HCT116 (cell line): Measurements from ENCODE around the gene BMP8B. TPM values are rescaled to one million over a fixed set of nuclear protein-coding genes. Genes with fewer than 3 reads are reported as not detected.

Experiments
- ATAC-seq: fragments of 200-7000 bp; cut with Tn5 transposase; 2 replicates; pipeline ENCODE4 v1.9.1; 2020; ENCODE audit warnings: mild to moderate bottlenecking, moderate library complexity
- BruUV-seq: library from RNA; stranded (reverse); fragments of 400-500 nt; replicated peaks from 2 replicates; lab custom pipeline; 2021; lab: Mats Ljungman, UMichigan
- CTCF ChIA-PET: fragments of 300-600 bp; sonication (Branson Sonifier 250); formaldehyde crosslinking; loops from one replicate; lab custom pipeline; 2021; ENCODE audit warnings: antibody characterized with exemption; lab: Charles Lee
- POLR2A ChIA-PET: fragments of 300-600, 350-600 bp; sonication (Branson Sonifier 250); formaldehyde crosslinking; loops from one replicate; lab custom pipeline; 2021; ENCODE audit warnings: antibody characterized with exemption; lab: Charles Lee
- RAD21 ChIA-PET, 2 experiments: fragments of 300-600 bp; sonication (Branson Sonifier 250); formaldehyde crosslinking; loops; one replicate each; lab custom pipeline; 2023; ENCODE audit warnings: low total read pairs in 2 of 2; ENCODE audit not compliant: uncharacterized antibody in 2 of 2, unreplicated experiment in 2 of 2, low non-redundant PET in 1 of 2; lab: Charles Lee
- DNase-seq: peaks from one replicate; pipeline ENCODE4 v3.0.0-alpha.2; 2010; ENCODE audit warnings: low read depth, low spot score
- H2AFZ ChIP-seq: fragments of 200-600 bp; shearing (Covaris generic), sonication (generic); 2 replicates; pipeline ENCODE4 v1.6.1; 2017; ENCODE audit warnings: low read depth, mixed run types, mixed read lengths, antibody characterized with exemption, low read length; ENCODE audit not compliant: poor library complexity, severe bottlenecking
- H3K27ac ChIP-seq: 2 replicates; pipeline ENCODE4 v1.5.1; 2012; ENCODE audit warnings: low read depth, low read length
- H3K27me3 ChIP-seq: fragments of 200-600 bp; sonication (generic); 2 replicates; pipeline ENCODE4 v1.6.1; 2016; ENCODE audit warnings: mixed run types, low read length, mixed read lengths; ENCODE audit not compliant: insufficient read depth
- H3K36me3 ChIP-seq, 2 experiments: fragments of 200-500 bp in 1 of 2; fragments of 200-600 bp in 1 of 2; sonication (Bioruptor generic) in 1 of 2; sonication (generic) in 1 of 2; 2 replicates each; pipeline versions ENCODE4 v1.5.1 to v1.6.1; 2014 to 2016; ENCODE audit warnings: low read length in 2 of 2, inconsistent platforms in 1 of 2, mixed read lengths in 1 of 2, mixed run types in 1 of 2; ENCODE audit not compliant: insufficient read depth in 2 of 2, control insufficient read depth in 1 of 2
- H3K4me1 ChIP-seq, 2 experiments: fragments of 200-600 bp in 1 of 2; sonication (generic) in 1 of 2; 2 replicates each; pipeline versions ENCODE4 v1.5.1 to v1.6.1; 2012 to 2017; ENCODE audit warnings: low read length in 2 of 2, inconsistent platforms in 1 of 2, mild to moderate bottlenecking in 1 of 2, mixed read lengths in 1 of 2, mixed run types in 1 of 2, moderate library complexity in 1 of 2; ENCODE audit not compliant: insufficient read depth in 2 of 2, control insufficient read depth in 1 of 2
- H3K4me2 ChIP-seq: fragments of 200-600 bp; sonication (generic); 2 replicates; pipeline ENCODE4 v1.6.1; 2017; ENCODE audit warnings: mixed run types, low read length, mixed read lengths
- H3K4me3 ChIP-seq, 2 experiments: fragments of 200-600 bp in 1 of 2; sonication (generic) in 1 of 2; replicated peaks in 1 of 2; 2 replicates each; pipeline ENCODE4 v1.5.1; 2011 to 2016; ENCODE audit warnings: low read length in 2 of 2, control low read depth in 1 of 2, low read depth in 1 of 2, mild to moderate bottlenecking in 1 of 2, mixed read lengths in 1 of 2, mixed run types in 1 of 2
- H3K79me2 ChIP-seq: fragments of 200-600 bp; sonication (generic); 2 replicates; pipeline ENCODE4 v1.6.1; 2017; ENCODE audit warnings: mild to moderate bottlenecking, mixed run types, low read length, moderate library complexity, mixed read lengths; ENCODE audit not compliant: insufficient read depth
- H3K9ac ChIP-seq: fragments of 200-600 bp; sonication (generic); 2 replicates; pipeline ENCODE4 v1.6.1; 2016; ENCODE audit warnings: low read length, mixed read lengths
- H3K9me2 ChIP-seq: fragments of 200-600 bp; sonication (generic), shearing (Covaris generic); 2 replicates; pipeline ENCODE4 v1.6.1; 2017; ENCODE audit warnings: mixed run types, mild to moderate bottlenecking, moderate library complexity; ENCODE audit not compliant: insufficient read depth
- H3K9me3 ChIP-seq, 2 experiments: fragments of 200-500 bp in 1 of 2; fragments of 200-600 bp in 1 of 2; sonication (Bioruptor generic) in 1 of 2; sonication (generic) in 1 of 2; 2 replicates each; pipeline ENCODE4 v1.6.1; 2014 to 2017; ENCODE audit warnings: low read length in 2 of 2, mixed read lengths in 2 of 2, inconsistent platforms in 1 of 2, low read depth in 1 of 2, mild to moderate bottlenecking in 1 of 2, mixed run types in 1 of 2, moderate library complexity in 1 of 2; ENCODE audit not compliant: control insufficient read depth in 1 of 2, insufficient read depth in 1 of 2
- H4K20me1 ChIP-seq: fragments of 200-600 bp; sonication (generic), shearing (Covaris generic); 2 replicates; pipeline ENCODE4 v1.6.1; 2017; ENCODE audit warnings: mixed run types, mild to moderate bottlenecking, moderate library complexity; ENCODE audit not compliant: insufficient read depth
- CBX3 ChIP-seq: IDR thresholded peaks from 2 replicates; pipeline ENCODE4 v1.6.1; 2012; ENCODE audit warnings: low read depth
- ELF1 ChIP-seq: IDR thresholded peaks from 2 replicates; pipeline ENCODE4 v1.6.1; 2012; ENCODE audit warnings: low read depth, borderline replicate concordance
- EZH2phosphoT487 ChIP-seq: fragments of 200-600 bp; IDR thresholded peaks from 2 replicates; pipeline ENCODE4 v1.6.1; 2018; ENCODE audit warnings: antibody characterized with exemption, borderline replicate concordance
- FOSL1 ChIP-seq: IDR thresholded peaks from 2 replicates; pipeline ENCODE4 v1.6.1; 2012; ENCODE audit warnings: low read depth
- JUND ChIP-seq: IDR thresholded peaks from 2 replicates; pipeline ENCODE4 v1.6.1; 2012
- POLR2A ChIP-seq: IDR thresholded peaks from 2 replicates; pipeline ENCODE4 v1.7.0; 2011; ENCODE audit warnings: borderline replicate concordance; ENCODE audit not compliant: insufficient read depth, insufficient read length; ENCODE audit errors: extremely low read depth
- POLR2AphosphoS5 ChIP-seq: IDR thresholded peaks from 2 replicates; pipeline ENCODE4 v1.6.1; 2011; ENCODE audit warnings: mild to moderate bottlenecking, low read depth, low read length, moderate library complexity
- SIN3A ChIP-seq: IDR thresholded peaks from 2 replicates; pipeline ENCODE4 v1.6.1; 2012; ENCODE audit warnings: low read depth
- SP1 ChIP-seq: IDR thresholded peaks from 2 replicates; pipeline ENCODE4 v1.6.1; 2012; ENCODE audit warnings: low read depth
- TCF7L2 ChIP-seq: IDR thresholded peaks from 2 replicates; pipeline ENCODE4 v1.7.0; 2011; ENCODE audit warnings: borderline replicate concordance, inconsistent platforms; ENCODE audit not compliant: insufficient read depth, insufficient read length; ENCODE audit errors: extremely low read depth
- YY1 ChIP-seq: IDR thresholded peaks from 2 replicates; pipeline ENCODE4 v1.6.1; 2011; ENCODE audit warnings: low read length, low read depth, moderate library complexity, mild to moderate bottlenecking; ENCODE audit not compliant: insufficient replicate concordance; ENCODE audit errors: extremely low read depth
- ZFX ChIP-seq: fragments of 450-650 bp; IDR thresholded peaks from 2 replicates; pipeline ENCODE4 v1.6.1; 2017
- ZNF274 ChIP-seq: fragments of 200-500 bp; sonication (Bioruptor generic); IDR thresholded peaks from 2 replicates; pipeline ENCODE4 v1.6.1; 2014; ENCODE audit warnings: mild to moderate bottlenecking, low read depth, low read length, inconsistent platforms
- intact Hi-C: fragments of 100-400 bp; cut with micrococcal nuclease; formaldehyde crosslinking; loops from 2 replicates; pipeline ENCODE4 v1.10.0; 2022
- total RNA-seq: library from RNA; stranded (reverse); gene quantifications from one replicate; pipeline ENCODE4 v1.2.1, GENCODE V29; 2021; ENCODE audit not compliant: unreplicated experiment
- TF ChIP-seq, protein P1 (sequence below): IDR thresholded peaks from 2 replicates; pipeline ENCODE4 v1.6.1; 2012
- TF ChIP-seq, protein P2 (sequence below): IDR thresholded peaks from 2 replicates; pipeline ENCODE4 v1.6.1; 2012

The BMP8B gene
- total RNA-seq, 1 experiment from 2014 or later, result 9.5 TPM

DNA sequence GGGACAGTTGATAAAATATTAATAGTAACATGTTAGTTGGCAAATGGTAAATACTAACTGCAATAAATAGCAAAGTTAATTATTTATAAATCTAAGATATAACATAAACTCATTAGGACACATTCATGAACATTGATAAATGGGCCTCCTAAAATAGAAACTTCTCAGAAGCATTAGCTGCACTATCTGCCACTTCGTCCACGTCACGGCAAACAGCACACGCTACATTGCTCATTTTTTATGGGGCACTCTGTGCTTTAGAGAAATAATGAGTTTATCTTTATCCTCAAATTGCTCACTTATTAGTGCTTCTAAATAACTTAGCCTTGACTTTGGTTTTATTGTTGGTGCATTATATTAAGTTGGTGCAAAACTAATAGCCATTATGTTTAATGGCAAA, 81.2 kb downstream of the BMP8B start:
- ChIA-PET POLR2A (no interaction called here), CTCF (interaction anchor here (1.8 kb wide), 1 partner anchor 91 kb away, joined by 4 read pairs; no protein-coding TSS in a partner anchor), RAD21 (no interaction called here)
- no peak for ATAC-seq
- TF ChIP-seq POLR2A (no peak), ZNF274 (no peak), JUND (no peak), ZFX (no peak), ELF1 (no peak), POLR2AphosphoS5 (no peak), FOSL1 (no peak), TCF7L2 (no peak), SP1 (no peak), SIN3A (no peak), CBX3 (no peak), EZH2phosphoT487 (no peak), YY1 (no peak)
- TF ChIP-seq, protein P1, sequence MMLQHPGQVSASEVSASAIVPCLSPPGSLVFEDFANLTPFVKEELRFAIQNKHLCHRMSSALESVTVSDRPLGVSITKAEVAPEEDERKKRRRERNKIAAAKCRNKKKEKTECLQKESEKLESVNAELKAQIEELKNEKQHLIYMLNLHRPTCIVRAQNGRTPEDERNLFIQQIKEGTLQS, result no peak
- TF ChIP-seq, protein P2, sequence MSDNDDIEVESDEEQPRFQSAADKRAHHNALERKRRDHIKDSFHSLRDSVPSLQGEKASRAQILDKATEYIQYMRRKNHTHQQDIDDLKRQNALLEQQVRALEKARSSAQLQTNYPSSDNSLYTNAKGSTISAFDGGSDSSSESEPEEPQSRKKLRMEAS, result no peak
- H3K27ac ChIP-seq, result no peak overlapping the region
- H3K9ac ChIP-seq, result no peak overlapping the region
- H3K36me3 ChIP-seq, result no peaks in the 10 kb centered on the region
- DNase-seq, result no peak
- H3K79me2 ChIP-seq, result no peaks in the 10 kb centered on the region
- no TSS peak for BruUV-seq
- H3K4me1 ChIP-seq, result no peaks in the 10 kb centered on the region
- H3K4me2 ChIP-seq, result no peak overlapping the region
- H3K4me3 ChIP-seq, result no peak overlapping the region
- intact Hi-C loops, result no loop called here
- H3K27me3 ChIP-seq, result no peaks in the 10 kb centered on the region
- no peak overlapping the region for H2AFZ ChIP-seq
- no peaks in the 10 kb centered on the region for H3K9me2 ChIP-seq
- H4K20me1 ChIP-seq, result no peaks in the 10 kb centered on the region
- no peaks in the 10 kb centered on the region for H3K9me3 ChIP-seq

Other genes starting within 250 kb of the BMP8B start
- gene PABPC4, start 212.1 kb downstream of the BMP8B start, total RNA-seq, result 455 TPM
- gene HEYL, start 149.2 kb downstream of the BMP8B start, total RNA-seq, result 8.8 TPM
- gene NT5C1A, start 116.8 kb downstream of the BMP8B start, total RNA-seq, result not detected
- 5.2 TPM for gene HPCAL4, start 97.4 kb downstream of the BMP8B start, total RNA-seq
- 73.8 TPM for gene PPIE, start 50.0 kb downstream of the BMP8B start, total RNA-seq
- gene OXCT2, start 17.5 kb downstream of the BMP8B start, total RNA-seq, result 3.7 TPM
- 32.3 TPM for gene TRIT1, start 94.6 kb upstream of the BMP8B start, total RNA-seq
- 10.0 TPM for gene MYCL, start 113.1 kb upstream of the BMP8B start, total RNA-seq
- 8.0 TPM for gene MFSD2A, start 166.3 kb upstream of the BMP8B start, total RNA-seq